H1 (cell line): Measurements from ENCODE around the gene TRAPPC2L.

Source experiments
- ATF3 ChIP-seq: IDR thresholded peaks from 2 replicates; pipeline ENCODE4 v1.6.1; 2011; ENCODE audit warnings: low read depth, mild to moderate bottlenecking, low read length; ENCODE audit not compliant: insufficient read depth
- CREB1 ChIP-seq: IDR thresholded peaks from 2 replicates; pipeline ENCODE4 v1.6.1; 2012; ENCODE audit warnings: inconsistent platforms
- CTCF ChIP-seq, 3 experiments: IDR thresholded peaks; 1 replicate in 2 of 3; 2 replicates in 1 of 3; pipeline versions ENCODE4 v1.5.1 to v1.6.1; 2011; ENCODE audit warnings: low read length in 3 of 3, mild to moderate bottlenecking in 3 of 3, inconsistent platforms in 2 of 3, low read depth in 1 of 3, moderate library complexity in 1 of 3; ENCODE audit not compliant: insufficient read depth in 1 of 3; ENCODE audit errors: control extremely low read depth in 1 of 3
- EP300 ChIP-seq, 2 experiments: IDR thresholded peaks; 1 replicate in 1 of 2; 2 replicates in 1 of 2; pipeline ENCODE4 v1.6.1; 2011 to 2012; ENCODE audit warnings: low read depth in 2 of 2, low read length in 2 of 2, mild to moderate bottlenecking in 2 of 2, borderline replicate concordance in 1 of 2, inconsistent platforms in 1 of 2, moderate library complexity in 1 of 2
- HDAC2 ChIP-seq, 2 experiments: fragments of 300-600 bp in 1 of 2; sonication (generic) in 1 of 2; IDR thresholded peaks; 2 replicates each; pipeline ENCODE4 v1.6.1; 2011 to 2012; ENCODE audit warnings: low read depth in 2 of 2, low read length in 2 of 2, mild to moderate bottlenecking in 2 of 2, moderate library complexity in 2 of 2, borderline replicate concordance in 1 of 2, inconsistent platforms in 1 of 2
- JUND ChIP-seq: IDR thresholded peaks from 2 replicates; pipeline ENCODE4 v1.6.1; 2011; ENCODE audit warnings: mild to moderate bottlenecking, improper control_type of control experiment, low read length
- NANOG ChIP-seq: IDR thresholded peaks from 2 replicates; pipeline ENCODE4 v1.6.1; 2011; ENCODE audit warnings: low read length, low read depth, mild to moderate bottlenecking, inconsistent platforms; ENCODE audit not compliant: insufficient read depth, poor library complexity, severe bottlenecking
- POLR2AphosphoS5 ChIP-seq: IDR thresholded peaks from 2 replicates; pipeline ENCODE4 v1.6.1; 2011; ENCODE audit warnings: low read depth, low read length
- RAD21 ChIP-seq, 2 experiments: IDR thresholded peaks in 1 of 2; conservative IDR thresholded peaks in 1 of 2; 2 replicates each; pipeline ENCODE4 v1.6.1; 2011; ENCODE audit warnings: low read depth in 2 of 2, low read length in 2 of 2, improper control_type of control experiment in 1 of 2, inconsistent platforms in 1 of 2, mild to moderate bottlenecking in 1 of 2, moderate library complexity in 1 of 2
- TAF1 ChIP-seq: IDR thresholded peaks from 2 replicates; pipeline ENCODE4 v1.6.1; 2011; ENCODE audit warnings: mild to moderate bottlenecking, low read depth, low read length
- TBP ChIP-seq: IDR thresholded peaks from 2 replicates; pipeline ENCODE4 v1.6.1; 2011; ENCODE audit warnings: low read depth, low read length, improper control_type of control experiment

- TF ChIP-seq ATF3, result no peak
- TF ChIP-seq CTCF (IDR thresholded peaks at IDR 0.05; ENCODE audit: control extremely low read depth in 1 of 3, insufficient read depth in 1 of 3, low read depth in 1 of 3, low read length in 3 of 3), result peak in 1 of 3 experiments; percentile 1; a peak in 1 of 4 replicates
- TF ChIP-seq RAD21 (IDR thresholded peaks at IDR 0.05 in 1 of 2, conservative IDR thresholded peaks at IDR 0.05 in 1 of 2; ENCODE audit: low read depth in 2 of 2, low read length in 2 of 2), result no peak; a peak in 1 of 4 replicates
- TF ChIP-seq CREB1, result no peak
- TF ChIP-seq EP300 (IDR thresholded peaks at IDR 0.05; ENCODE audit: borderline replicate concordance in 1 of 2, low read depth in 2 of 2, low read length in 2 of 2), result no peak
- no peak for TF ChIP-seq POLR2AphosphoS5
- TF ChIP-seq HDAC2 (IDR thresholded peaks at IDR 0.05; ENCODE audit: borderline replicate concordance in 1 of 2, low read depth in 2 of 2, low read length in 2 of 2), result no peak
- TF ChIP-seq TBP, result no peak
- TF ChIP-seq NANOG, result no peak
- TF ChIP-seq JUND, result no peak
- TF ChIP-seq TAF1, result no peak
Observed at GRCh38 chr16:88907768-88908167, 50.8 kb downstream of the TRAPPC2L start.
